H1 (cell line): ENCODE results near the gene TNIK. TPM values are rescaled to one million over a fixed set of nuclear protein-coding genes. Genes with fewer than 3 reads are reported as not detected.

Experiments
- CTCF ChIA-PET: fragments of 300-600 bp; sonication (Branson Sonifier 250); formaldehyde crosslinking; loops from one replicate; lab custom pipeline; 2021; ENCODE audit not compliant: partially characterized antibody; lab: Charles Lee
- POLR2A ChIA-PET: fragments of 300-600 bp; sonication (Branson Sonifier 250); formaldehyde crosslinking; loops from one replicate; lab custom pipeline; 2021; ENCODE audit warnings: inconsistent platforms; ENCODE audit not compliant: partially characterized antibody; lab: Charles Lee
- DNase-seq, 2 experiments: peaks; one replicate each; pipeline versions ENCODE4 v3.0.0 to v3.0.0-alpha.2; 2010 to 2022; ENCODE audit warnings: low spot score in 2 of 2, low read depth in 1 of 2, mixed read lengths in 1 of 2
- FAIRE-seq: peaks from 2 replicates; lab custom pipeline; 2011; peaks lifted over from hg19 to GRCh38; lab: Jason Lieb, UNC
- H2AFZ ChIP-seq: 2 replicates; pipeline ENCODE4 v1.8.1; 2012; ENCODE audit warnings: low read length, inconsistent platforms
- H2AK5ac ChIP-seq: 2 replicates; pipeline ENCODE4 v1.6.1; 2013; ENCODE audit warnings: low read depth, low read length
- H2BK120ac ChIP-seq: replicated peaks from 2 replicates; pipeline ENCODE3; 2013; ENCODE audit warnings: low read depth, low read length, inconsistent platforms
- H2BK12ac ChIP-seq: 2 replicates; pipeline ENCODE4 v1.6.1; 2013; ENCODE audit warnings: low read depth, low read length
- H2BK15ac ChIP-seq: 2 replicates; pipeline ENCODE4 v1.6.1; 2013; ENCODE audit warnings: low read length
- H2BK20ac ChIP-seq: 2 replicates; pipeline ENCODE4 v1.6.1; 2013; ENCODE audit warnings: low read length
- H2BK5ac ChIP-seq: 2 replicates; pipeline ENCODE4 v1.6.1; 2013; ENCODE audit warnings: low read depth, low read length
- H3K14ac ChIP-seq: 2 replicates; pipeline ENCODE4 v1.6.1; 2013; ENCODE audit warnings: inconsistent platforms; ENCODE audit not compliant: insufficient read length
- H3K18ac ChIP-seq: 2 replicates; pipeline ENCODE4 v1.6.1; 2013; ENCODE audit warnings: low read length; ENCODE audit errors: extremely low read depth
- H3K23ac ChIP-seq: 2 replicates; pipeline ENCODE4 v1.6.1; 2013; ENCODE audit warnings: inconsistent platforms; ENCODE audit not compliant: insufficient read length
- H3K23me2 ChIP-seq: 2 replicates; pipeline ENCODE4 v1.6.1; 2013; ENCODE audit warnings: low read depth, low read length
- H3K27ac ChIP-seq: 2 replicates; pipeline ENCODE4 v1.6.1; 2011; ENCODE audit warnings: low read depth, low read length, inconsistent platforms
- H3K27me3 ChIP-seq, 4 experiments: replicated peaks in 1 of 4; 1 replicate in 1 of 4; 2 replicates in 3 of 4; pipeline versions ENCODE4 v1.6.1 to v1.8.1; 2011 to 2013; ENCODE audit warnings: low read length in 3 of 4, mild to moderate bottlenecking in 3 of 4, inconsistent platforms in 2 of 4, mixed read lengths in 2 of 4, moderate library complexity in 1 of 4; ENCODE audit not compliant: control insufficient read depth in 3 of 4, insufficient read depth in 3 of 4; ENCODE audit errors: extremely low read depth in 1 of 4
- H3K36me3 ChIP-seq, 4 experiments: 2 replicates each; pipeline versions ENCODE4 v1.6.1 to v1.8.1; 2011 to 2013; ENCODE audit warnings: mild to moderate bottlenecking in 4 of 4, low read length in 3 of 4, moderate library complexity in 2 of 4, control low read depth in 1 of 4, inconsistent platforms in 1 of 4; ENCODE audit not compliant: insufficient read depth in 4 of 4, control insufficient read depth in 2 of 4
- H3K4ac ChIP-seq: replicated peaks from 2 replicates; pipeline ENCODE3; 2013; ENCODE audit warnings: low read length, low read depth, mixed read lengths, inconsistent platforms; ENCODE audit not compliant: insufficient read length
- H3K4me1 ChIP-seq, 4 experiments: replicated peaks in 1 of 4; 1 replicate in 1 of 4; 2 replicates in 3 of 4; pipeline versions ENCODE4 v1.6.1 to v1.8.1; 2011 to 2013; ENCODE audit warnings: low read length in 3 of 4, inconsistent platforms in 2 of 4, mixed read lengths in 1 of 4; ENCODE audit not compliant: insufficient read depth in 4 of 4, control insufficient read depth in 3 of 4
- H3K4me2 ChIP-seq, 2 experiments: 2 replicates each; pipeline versions ENCODE4 v1.6.1 to v1.8.1; 2011 to 2013; ENCODE audit warnings: low read depth in 2 of 2, low read length in 2 of 2, control low read depth in 1 of 2, inconsistent platforms in 1 of 2, mild to moderate bottlenecking in 1 of 2; ENCODE audit not compliant: insufficient read depth in 1 of 2
- H3K4me3 ChIP-seq, 4 experiments: fragments of 200-600, 300-600 bp in 1 of 4; sonication (generic), shearing (Covaris generic), sonication (Bioruptor Twin) in 1 of 4; 2 replicates each; pipeline versions ENCODE4 v1.5.1 to v1.8.1; 2011 to 2016; ENCODE audit warnings: low read length in 4 of 4, low read depth in 3 of 4, control low read depth in 2 of 4, inconsistent platforms in 2 of 4, mild to moderate bottlenecking in 2 of 4, mixed read lengths in 1 of 4, moderate library complexity in 1 of 4; ENCODE audit not compliant: insufficient read depth in 2 of 4; ENCODE audit errors: extremely low read depth in 1 of 4
- H3K56ac ChIP-seq: replicated peaks from 2 replicates; pipeline ENCODE3; 2013; ENCODE audit warnings: low read depth, mild to moderate bottlenecking, mixed read lengths, low read length, inconsistent platforms; ENCODE audit not compliant: insufficient read length
- H3K79me1 ChIP-seq: 2 replicates; pipeline ENCODE4 v1.6.1; 2013; ENCODE audit warnings: low read depth, low read length, control low read depth
- H3K79me2 ChIP-seq, 2 experiments: 2 replicates each; pipeline versions ENCODE4 v1.6.1 to v1.8.1; 2012 to 2013; ENCODE audit warnings: low read length in 2 of 2, mild to moderate bottlenecking in 2 of 2, inconsistent platforms in 1 of 2; ENCODE audit not compliant: insufficient read depth in 2 of 2, control insufficient read depth in 1 of 2
- H3K9ac ChIP-seq, 4 experiments: replicated peaks in 1 of 4; 1 replicate in 1 of 4; 2 replicates in 3 of 4; pipeline versions ENCODE4 v1.6.1 to v1.8.1; 2011 to 2013; ENCODE audit warnings: low read depth in 3 of 4, low read length in 3 of 4, control low read depth in 2 of 4, mild to moderate bottlenecking in 2 of 4, moderate library complexity in 2 of 4, inconsistent platforms in 1 of 4; ENCODE audit errors: extremely low read depth in 1 of 4
- H3K9me3 ChIP-seq, 2 experiments: 2 replicates each; pipeline versions ENCODE4 v1.6.1 to v1.8.1; 2012 to 2013; ENCODE audit warnings: mild to moderate bottlenecking in 2 of 2, moderate library complexity in 2 of 2, control low read depth in 1 of 2, inconsistent platforms in 1 of 2, low read depth in 1 of 2, low read length in 1 of 2, mixed read lengths in 1 of 2; ENCODE audit not compliant: insufficient read depth in 2 of 2
- H4K20me1 ChIP-seq, 2 experiments: replicated peaks in 1 of 2; 2 replicates each; pipeline versions ENCODE3 to v1.8.1; 2011 to 2013; ENCODE audit warnings: inconsistent platforms in 2 of 2, low read length in 2 of 2, mild to moderate bottlenecking in 1 of 2; ENCODE audit not compliant: insufficient read depth in 2 of 2, control insufficient read depth in 1 of 2
- H4K5ac ChIP-seq: 2 replicates; pipeline ENCODE4 v1.6.1; 2013; ENCODE audit warnings: low read length, low read depth, mixed read lengths, inconsistent platforms; ENCODE audit not compliant: insufficient read length
- H4K8ac ChIP-seq: 2 replicates; pipeline ENCODE4 v1.8.0; 2013; ENCODE audit warnings: mild to moderate bottlenecking, moderate library complexity, low read length, inconsistent platforms; ENCODE audit not compliant: insufficient read depth; ENCODE audit errors: extremely low read depth
- H4K91ac ChIP-seq: replicated peaks from 2 replicates; pipeline ENCODE3; 2013; ENCODE audit warnings: low read length, mixed read lengths, inconsistent platforms; ENCODE audit not compliant: insufficient read length
- CBX5 ChIP-seq: fragments of 300-800, 300-1000 bp; sonication (generic); IDR thresholded peaks from 2 replicates; pipeline ENCODE4 v1.7.1; 2016; ENCODE audit warnings: antibody characterized with exemption, low read length, low read depth
- SIN3A ChIP-seq, 2 experiments: IDR thresholded peaks in 1 of 2; conservative IDR thresholded peaks in 1 of 2; 2 replicates each; pipeline ENCODE4 v1.6.1; 2011 to 2012; ENCODE audit warnings: low read length in 2 of 2, improper control_type of control experiment in 1 of 2, low read depth in 1 of 2, mild to moderate bottlenecking in 1 of 2
- TBP ChIP-seq: IDR thresholded peaks from 2 replicates; pipeline ENCODE4 v1.6.1; 2011; ENCODE audit warnings: low read depth, low read length, improper control_type of control experiment
- WGBS, 2 experiments: shearing (Covaris generic) in 1 of 2; methylation state at CpG; one replicate each; pipeline versions ENCODE4 v1.1.6 to v1.1.7; 2013 to 2015; ENCODE audit warnings: low lambda C conversion rate in 2 of 2, mixed read lengths in 2 of 2, inconsistent platforms in 1 of 2, low coverage in 1 of 2, missing lambda C conversion rate in 1 of 2; ENCODE audit not compliant: insufficient replicate concordance in 2 of 2, insufficient coverage in 1 of 2, insufficient read length in 1 of 2; ENCODE audit errors: extremely low coverage in 1 of 2, missing lambda C conversion rate in 1 of 2; 5-methylcytosine and 5-hydroxymethylcytosine counted together
- polyA plus RNA-seq, 7 experiments: library from polyadenylated mRNA; depleted of rRNA in 3 of 7; stranded (reverse) in 5 of 7; unstranded in 2 of 7; fragments of >200 nt in 5 of 7; fragments of 200-250 nt in 2 of 7; gene quantifications; 1 replicate in 5 of 7; 2 replicates in 1 of 7; 4 replicates in 1 of 7; pipeline versions ENCODE4 v1.2.1 to v1.2.3, GENCODE V29; 2011 to 2013; ENCODE audit warnings: missing spikeins in 2 of 7, mixed read lengths in 2 of 7
- total RNA-seq: library from RNA; stranded (reverse); fragmentation: NEBNext Ultra II Directional; extraction: Animal tissue kit (Norgen Biotek cat#: 25700); gene quantifications from 2 replicates; pipeline ENCODE4 v1.2.1, GENCODE V29; 2021

Gene TNIK
- total and polyA plus RNA-seq, 2 of the 8 experiments (the other 6 are each of a cell fraction or from before 2014, with no cell fraction given) = 7.4 to 42.0 TPM

DNA sequence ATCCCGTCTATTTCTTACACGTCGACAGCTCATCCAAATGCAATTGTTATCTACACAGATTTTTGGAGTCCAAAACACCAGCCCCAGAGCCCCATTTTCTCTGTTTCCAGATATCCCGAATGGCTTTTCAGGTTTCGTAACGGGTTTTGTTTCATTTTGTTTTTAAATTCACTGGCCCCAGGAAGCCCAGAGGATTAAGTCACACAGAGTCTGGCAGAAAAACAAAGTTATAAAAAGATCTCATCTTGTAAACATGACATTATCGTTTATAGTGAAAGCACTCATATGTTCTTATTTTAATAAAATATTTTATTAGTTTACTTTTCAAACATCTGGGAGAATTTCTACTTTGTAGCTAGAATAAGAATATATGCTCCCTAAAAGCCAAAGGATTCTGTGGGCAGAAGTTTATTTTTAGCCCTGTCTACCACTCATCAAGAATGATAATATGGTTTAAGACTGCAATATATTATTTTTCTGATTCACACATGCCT is 284.4 kb downstream of the TNIK start:
- H3K9me3 ChIP-seq = no peaks in the 10 kb centered on the region
- H2BK20ac ChIP-seq = no peak overlapping the region
- no peak overlapping the region for H2BK5ac ChIP-seq
- H3K4ac ChIP-seq = no peak overlapping the region
- no peaks in the 10 kb centered on the region; the same call in 1 of the 2 replicates for H3K79me1 ChIP-seq
- H4K8ac ChIP-seq = no peak overlapping the region
- no peak overlapping the region for H3K4me2 ChIP-seq
- H2BK12ac ChIP-seq = no peak overlapping the region
- WGBS, 2 experiments = 94% methylated on average over 7 of the region's 7 CpGs; no CpG with 5 or more reads in 1 of the 2 experiments
- TF ChIP-seq SIN3A (conservative IDR thresholded peaks at IDR 0.05 in 1 of 2, IDR thresholded peaks at IDR 0.05 in 1 of 2; ENCODE audit: low read depth in 1 of 2, low read length in 2 of 2) (no peak), TBP (no peak), CBX5 (no peak)
- no peaks in the 10 kb centered on the region for H3K23me2 ChIP-seq
- no peak overlapping the region for H3K14ac ChIP-seq
- ChIA-PET CTCF (interaction anchor here (1.0 to 2.1 kb wide), 4 partner anchors 11 to 14 kb away, joined by 3 to 9 read pairs (median 6); no protein-coding TSS in a partner anchor), POLR2A (no interaction called here)
- H3K4me1 ChIP-seq = no peaks in the 10 kb centered on the region
- no peak overlapping the region for H3K23ac ChIP-seq
- H3K18ac ChIP-seq = no peak overlapping the region
- no peaks in the 10 kb centered on the region for H4K20me1 ChIP-seq
- H3K79me2 ChIP-seq = no peaks in the 10 kb centered on the region
- DNase-seq = no peak
- H2AFZ ChIP-seq = no peak overlapping the region
- H2BK120ac ChIP-seq = no peak overlapping the region
- no peak overlapping the region for H3K56ac ChIP-seq
- no peak overlapping the region for H3K9ac ChIP-seq
- no peak overlapping the region for H4K91ac ChIP-seq
- no peak overlapping the region for H4K5ac ChIP-seq
- H3K36me3 ChIP-seq = no peaks in the 10 kb centered on the region
- H2AK5ac ChIP-seq = no peak overlapping the region
- FAIRE-seq = no peak
- no peak overlapping the region for H3K4me3 ChIP-seq
- no peak overlapping the region for H3K27ac ChIP-seq
- H3K27me3 ChIP-seq = no peaks in the 10 kb centered on the region
- no peak overlapping the region for H2BK15ac ChIP-seq
